Endothelial cell (in vitro differentiated cells): Measurements from ENCODE around the gene PRR20A. TPM values are rescaled to one million over a fixed set of nuclear protein-coding genes. Genes with fewer than 3 reads are reported as not detected.
"Not testable (repeated sequence)": the region's sequence is repeated elsewhere in the genome, so short reads cannot be mapped to it uniquely, and the experiment has no call there.

Experiments
- DNase-seq: peaks from one replicate; pipeline ENCODE4 v3.0.0; 2021; ENCODE audit warnings: low spot score
- H3K27ac Mint-ChIP-seq: one replicate; pipeline ENCODE4 v1.8.0; 2021; ENCODE audit warnings: mixed read lengths, inconsistent platforms; ENCODE audit not compliant: unreplicated experiment
- H3K27me3 Mint-ChIP-seq: one replicate; pipeline ENCODE4 v1.8.0; 2021; ENCODE audit warnings: mild to moderate bottlenecking, moderate library complexity, mixed read lengths, inconsistent platforms; ENCODE audit not compliant: unreplicated experiment
- H3K36me3 Mint-ChIP-seq: one replicate; pipeline ENCODE4 v1.8.0; 2021; ENCODE audit warnings: mild to moderate bottlenecking, low read depth, mixed read lengths, inconsistent platforms; ENCODE audit not compliant: unreplicated experiment
- H3K4me1 Mint-ChIP-seq: one replicate; pipeline ENCODE4 v1.8.0; 2021; ENCODE audit warnings: mild to moderate bottlenecking, mixed read lengths, inconsistent platforms; ENCODE audit not compliant: unreplicated experiment
- H3K4me3 Mint-ChIP-seq: one replicate; pipeline ENCODE4 v1.8.0; 2021; ENCODE audit warnings: mild to moderate bottlenecking, mixed read lengths, inconsistent platforms; ENCODE audit not compliant: unreplicated experiment
- H3K9me3 Mint-ChIP-seq: one replicate; pipeline ENCODE4 v1.8.0; 2021; ENCODE audit warnings: mixed read lengths, inconsistent platforms; ENCODE audit not compliant: unreplicated experiment
- CTCF ChIP-seq: fragments of 200-600 bp; sonication (generic); IDR thresholded peaks from one replicate; pipeline ENCODE4 v1.5.0; 2021; ENCODE audit warnings: antibody characterized with exemption; ENCODE audit not compliant: unreplicated experiment
- total RNA-seq: library from RNA; stranded (reverse); fragmentation: NEBNext Ultra II Directional; extraction: Animal tissue kit (Norgen Biotek cat#: 25700); gene quantifications from one replicate; pipeline ENCODE4 v1.2.1, GENCODE V29; 2021; ENCODE audit not compliant: unreplicated experiment

Gene PRR20A
- total RNA-seq, 1 donor from 2014 or later: not detected

- no peaks in the 10 kb centered on the region for H3K4me1 Mint-ChIP-seq
- TF ChIP-seq CTCF: no peak
- no peak for DNase-seq
Observed at GRCh38 chr13:57137585-57137984, 3.1 kb upstream of the PRR20A start.

GRCh38 chr13:57138988-57139387 lies 1.7 kb upstream of the PRR20A start:
- no peak overlapping the region for H3K27ac Mint-ChIP-seq
- H3K27me3 Mint-ChIP-seq: no peaks in the 10 kb centered on the region
- H3K4me1 Mint-ChIP-seq: no peaks in the 10 kb centered on the region
- no peak overlapping the region for H3K4me3 Mint-ChIP-seq
- no peak for TF ChIP-seq CTCF
- no peaks in the 10 kb centered on the region for H3K36me3 Mint-ChIP-seq
- H3K9me3 Mint-ChIP-seq: no peaks in the 10 kb centered on the region
- no peak for DNase-seq

More at GRCh38 chr13:57137585-57137984, 3.1 kb upstream of the PRR20A start:
- H3K36me3 Mint-ChIP-seq: no peaks in the 10 kb centered on the region
- no peaks in the 10 kb centered on the region for H3K9me3 Mint-ChIP-seq
- no peaks in the 10 kb centered on the region for H3K27me3 Mint-ChIP-seq
- H3K27ac Mint-ChIP-seq: no peak overlapping the region
- no peak overlapping the region for H3K4me3 Mint-ChIP-seq

- not testable (repeated sequence) for H3K9me3 Mint-ChIP-seq, DNase-seq, H3K4me3 Mint-ChIP-seq, H3K4me1 Mint-ChIP-seq, H3K27ac Mint-ChIP-seq, H3K36me3 Mint-ChIP-seq, H3K27me3 Mint-ChIP-seq
Observed at GRCh38 chr13:57139781-57140180, 937 bp upstream of the PRR20A start.

- DNase-seq, H3K4me1 Mint-ChIP-seq, H3K27me3 Mint-ChIP-seq, H3K27ac Mint-ChIP-seq, H3K36me3 Mint-ChIP-seq, H3K9me3 Mint-ChIP-seq, H3K4me3 Mint-ChIP-seq: not testable (repeated sequence)
Observed at GRCh38 chr13:57147188-57147587, 6.5 kb downstream of the PRR20A start, which contains the start of gene PRR20B. PRR20B (plus strand) TSS chr13:57147488; CDS start chr13:57147875, 387 bp downstream.

GRCh38 chr13:57148106-57148505 lies 7.4 kb downstream of the PRR20A start:
- H3K27me3 Mint-ChIP-seq, H3K27ac Mint-ChIP-seq: not testable (repeated sequence)

GRCh38 chr13:57153761-57154160 lies 13.0 kb downstream of the PRR20A start, which contains the start of gene PRR20C:
PRR20C (plus strand) TSS chr13:57154061; CDS start chr13:57154448, 387 bp downstream.
- not testable (repeated sequence) for H3K36me3 Mint-ChIP-seq, H3K9me3 Mint-ChIP-seq, H3K4me3 Mint-ChIP-seq, DNase-seq, H3K27me3 Mint-ChIP-seq, H3K27ac Mint-ChIP-seq, H3K4me1 Mint-ChIP-seq

More at GRCh38 chr13:57148106-57148505, 7.4 kb downstream of the PRR20A start:
- H3K36me3 Mint-ChIP-seq, H3K9me3 Mint-ChIP-seq, DNase-seq, H3K4me1 Mint-ChIP-seq, H3K4me3 Mint-ChIP-seq: not testable (repeated sequence)

- H3K9me3 Mint-ChIP-seq, H3K27me3 Mint-ChIP-seq, H3K27ac Mint-ChIP-seq, H3K4me3 Mint-ChIP-seq, H3K36me3 Mint-ChIP-seq, DNase-seq, H3K4me1 Mint-ChIP-seq: not testable (repeated sequence)
Observed at GRCh38 chr13:57160332-57160731, 19.6 kb downstream of the PRR20A start, which contains the start of gene PRR20D. PRR20D (plus strand) TSS chr13:57160632; CDS start chr13:57161019, 387 bp downstream.

- not testable (repeated sequence) for H3K4me1 Mint-ChIP-seq, DNase-seq, H3K4me3 Mint-ChIP-seq, H3K27ac Mint-ChIP-seq, H3K9me3 Mint-ChIP-seq, H3K27me3 Mint-ChIP-seq, H3K36me3 Mint-ChIP-seq
Observed at GRCh38 chr13:57166897-57167296, 26.2 kb downstream of the PRR20A start, which contains the start of gene PRR20E. PRR20E (plus strand) TSS chr13:57167197; CDS start chr13:57167584, 387 bp downstream.
